H1 (cell line): ENCODE data around the gene GBGT1. TPM values are rescaled to one million over a fixed set of nuclear protein-coding genes. Genes with fewer than 3 reads are reported as not detected.

ENCODE experiments used
- polyA plus RNA-seq, 7 experiments: library from polyadenylated mRNA; depleted of rRNA in 3 of 7; stranded (reverse) in 5 of 7; unstranded in 2 of 7; fragments of >200 nt in 5 of 7; fragments of 200-250 nt in 2 of 7; gene quantifications; 1 replicate in 5 of 7; 2 replicates in 1 of 7; 4 replicates in 1 of 7; pipeline versions ENCODE4 v1.2.1 to v1.2.3, GENCODE V29; 2011 to 2013; ENCODE audit warnings: missing spikeins in 2 of 7, mixed read lengths in 2 of 7
- total RNA-seq: library from RNA; stranded (reverse); fragmentation: NEBNext Ultra II Directional; extraction: Animal tissue kit (Norgen Biotek cat#: 25700); gene quantifications from 2 replicates; pipeline ENCODE4 v1.2.1, GENCODE V29; 2021

GBGT1 gene
- total and polyA plus RNA-seq, 2 of the 8 experiments (the other 6 are each of a cell fraction or from before 2014, with no cell fraction given) = 7.1 to 9.7 TPM

Other genes with a start within 250 kb of the GBGT1 start
- 39.1 and 46.0 TPM in 2 replicates for gene TSC1, start 219.3 kb downstream of the GBGT1 start, total RNA-seq
- gene TSC1, start 219.3 kb downstream of the GBGT1 start, polyA plus RNA-seq (2011; rRNA removed) = 36.2 and 37.2 TPM in 2 replicates
- gene GFI1B, start 185.2 kb downstream of the GBGT1 start, total RNA-seq = 0.09 and 0.71 TPM in 2 replicates
- 0.11 and 0.20 TPM in 2 replicates for gene GFI1B, start 185.2 kb downstream of the GBGT1 start, polyA plus RNA-seq (2011; rRNA removed)
- gene GTF3C5, start 132.9 kb downstream of the GBGT1 start, total RNA-seq = 87.1 and 89.4 TPM in 2 replicates
- gene GTF3C5, start 132.9 kb downstream of the GBGT1 start, polyA plus RNA-seq (2011; rRNA removed) = 78.7 and 104 TPM in 2 replicates
- gene CEL, start 101.9 kb downstream of the GBGT1 start, total RNA-seq = 2.5 and 3.4 TPM in 2 replicates
- 1.8 and 2.7 TPM in 2 replicates for gene CEL, start 101.9 kb downstream of the GBGT1 start, polyA plus RNA-seq (2011; rRNA removed)
- 11.2 and 14.5 TPM in 2 replicates for gene RALGDS, start 42.7 kb downstream of the GBGT1 start, total RNA-seq
- 25.5 and 29.3 TPM in 2 replicates for gene RALGDS, start 42.7 kb downstream of the GBGT1 start, polyA plus RNA-seq (2011; rRNA removed)
- not detected in 2 replicates for gene OBP2B, start 45.3 kb upstream of the GBGT1 start, total RNA-seq
- not detected in 2 replicates for gene OBP2B, start 45.3 kb upstream of the GBGT1 start, polyA plus RNA-seq (2011; rRNA removed)
- not detected in 2 replicates for gene ABO, start 111.3 kb upstream of the GBGT1 start, total RNA-seq
- 0.03 and 0.19 TPM in 2 replicates for gene ABO, start 111.3 kb upstream of the GBGT1 start, polyA plus RNA-seq (2011; rRNA removed)
- 23.7 and 26.7 TPM in 2 replicates for gene SURF6, start 172.3 kb upstream of the GBGT1 start, total RNA-seq
- 6.1 and 9.6 TPM in 2 replicates for gene SURF6, start 172.3 kb upstream of the GBGT1 start, polyA plus RNA-seq (2011; rRNA removed)
- gene MED22, start 184.2 kb upstream of the GBGT1 start, total RNA-seq = 56.4 and 61.8 TPM in 2 replicates
- gene MED22, start 184.2 kb upstream of the GBGT1 start, polyA plus RNA-seq (2011; rRNA removed) = 68.4 and 105 TPM in 2 replicates
- 2,578 and 2,633 TPM in 2 replicates for gene RPL7A, start 184.3 kb upstream of the GBGT1 start, total RNA-seq
- gene RPL7A, start 184.3 kb upstream of the GBGT1 start, polyA plus RNA-seq (2011; rRNA removed) = 2,379 and 2,783 TPM in 2 replicates
- 39.6 and 43.1 TPM in 2 replicates for gene SURF1, start 192.6 kb upstream of the GBGT1 start, total RNA-seq
- gene SURF1, start 192.6 kb upstream of the GBGT1 start, polyA plus RNA-seq (2011; rRNA removed) = 35.4 and 44.7 TPM in 2 replicates
- 36.6 and 42.1 TPM in 2 replicates for gene SURF2, start 192.6 kb upstream of the GBGT1 start, total RNA-seq
- gene SURF2, start 192.6 kb upstream of the GBGT1 start, polyA plus RNA-seq (2011; rRNA removed) = 37.7 and 54.4 TPM in 2 replicates
- 167 and 182 TPM in 2 replicates for gene SURF4, start 212.1 kb upstream of the GBGT1 start, total RNA-seq
- 176 and 201 TPM in 2 replicates for gene SURF4, start 212.1 kb upstream of the GBGT1 start, polyA plus RNA-seq (2011; rRNA removed)
- gene STKLD1, start 212.5 kb upstream of the GBGT1 start, total RNA-seq = not detected in 2 replicates
- 0.26 and 0.55 TPM in 2 replicates for gene STKLD1, start 212.5 kb upstream of the GBGT1 start, polyA plus RNA-seq (2011; rRNA removed)